ENCODE measurements around the gene NCBP1. TPM values are rescaled to one million over a fixed set of nuclear protein-coding genes. Genes with fewer than 3 reads are reported as not detected.
A peak's percentile ranks its signal among the peaks of the same experiment; 100 is the strongest.
"Not testable (repeated sequence)": the region's sequence is repeated elsewhere in the genome, so short reads cannot be mapped to it uniquely, and the experiment has no call there.

The NCBP1 gene, protein sequence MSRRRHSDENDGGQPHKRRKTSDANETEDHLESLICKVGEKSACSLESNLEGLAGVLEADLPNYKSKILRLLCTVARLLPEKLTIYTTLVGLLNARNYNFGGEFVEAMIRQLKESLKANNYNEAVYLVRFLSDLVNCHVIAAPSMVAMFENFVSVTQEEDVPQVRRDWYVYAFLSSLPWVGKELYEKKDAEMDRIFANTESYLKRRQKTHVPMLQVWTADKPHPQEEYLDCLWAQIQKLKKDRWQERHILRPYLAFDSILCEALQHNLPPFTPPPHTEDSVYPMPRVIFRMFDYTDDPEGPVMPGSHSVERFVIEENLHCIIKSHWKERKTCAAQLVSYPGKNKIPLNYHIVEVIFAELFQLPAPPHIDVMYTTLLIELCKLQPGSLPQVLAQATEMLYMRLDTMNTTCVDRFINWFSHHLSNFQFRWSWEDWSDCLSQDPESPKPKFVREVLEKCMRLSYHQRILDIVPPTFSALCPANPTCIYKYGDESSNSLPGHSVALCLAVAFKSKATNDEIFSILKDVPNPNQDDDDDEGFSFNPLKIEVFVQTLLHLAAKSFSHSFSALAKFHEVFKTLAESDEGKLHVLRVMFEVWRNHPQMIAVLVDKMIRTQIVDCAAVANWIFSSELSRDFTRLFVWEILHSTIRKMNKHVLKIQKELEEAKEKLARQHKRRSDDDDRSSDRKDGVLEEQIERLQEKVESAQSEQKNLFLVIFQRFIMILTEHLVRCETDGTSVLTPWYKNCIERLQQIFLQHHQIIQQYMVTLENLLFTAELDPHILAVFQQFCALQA
- polyA plus RNA-seq (ENCODE audit: insufficient read length in 4 of 4) = 10 to 100 TPM; 39.9 to 56.0 (median 47.6) TPM

DNA sequence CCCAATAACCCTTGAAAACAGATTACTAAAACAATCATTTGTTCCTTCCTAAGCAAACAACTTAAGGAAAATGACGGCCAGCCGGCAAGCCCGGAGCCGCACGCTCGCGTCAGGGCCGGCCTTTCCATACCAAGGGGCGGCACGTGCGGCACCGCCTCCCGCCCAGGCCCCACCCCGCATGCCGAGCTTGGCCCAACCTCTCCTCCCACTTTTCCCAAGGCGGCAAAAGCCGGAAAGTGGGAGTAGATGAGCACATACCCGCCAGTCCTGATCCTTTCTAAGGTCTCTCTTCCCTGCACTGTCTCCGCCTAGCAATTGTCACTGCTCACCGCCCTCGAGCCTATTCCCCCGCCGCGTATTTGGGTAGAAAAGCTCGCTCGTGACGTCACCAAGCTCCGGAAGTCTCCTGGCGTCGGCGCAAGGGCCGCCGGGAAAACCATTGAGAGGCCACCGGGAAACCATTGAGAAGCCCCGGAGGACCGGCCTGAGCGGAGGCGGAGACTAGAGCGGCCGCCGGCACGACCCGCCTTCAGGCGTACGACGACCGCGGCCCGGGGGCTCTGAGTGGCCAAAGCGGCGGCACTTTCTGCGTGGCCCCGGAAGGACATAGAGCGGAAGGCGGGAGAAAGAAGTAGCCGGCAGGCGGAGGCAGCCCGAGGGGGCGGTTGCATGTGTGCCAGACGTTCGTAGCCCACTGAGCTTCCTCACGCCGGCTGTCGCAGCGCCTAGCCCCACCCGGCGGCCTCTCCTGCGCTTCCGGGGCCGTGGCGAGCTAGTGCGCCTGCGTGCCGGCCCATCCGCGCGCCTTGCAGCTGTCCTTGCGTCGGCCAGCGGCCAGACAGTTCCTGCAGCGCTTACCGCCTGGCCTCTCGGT is at the start of gene NCBP1, which contains the start of gene TSTD2:
NCBP1 (plus strand) TSS at position 837 of the 874 bp plus-strand sequence. CDS start 61 bp downstream, outside the sequence.
TSTD2 (minus strand) TSS at position 384 of the 874 bp plus-strand sequence. CDS start 5,806 bp downstream, outside the sequence.
- peak; percentile 96 to 99 (median 97) for DNase-seq (ENCODE audit: low read depth in 4 of 4, low spot score in 2 of 4)

DNA sequence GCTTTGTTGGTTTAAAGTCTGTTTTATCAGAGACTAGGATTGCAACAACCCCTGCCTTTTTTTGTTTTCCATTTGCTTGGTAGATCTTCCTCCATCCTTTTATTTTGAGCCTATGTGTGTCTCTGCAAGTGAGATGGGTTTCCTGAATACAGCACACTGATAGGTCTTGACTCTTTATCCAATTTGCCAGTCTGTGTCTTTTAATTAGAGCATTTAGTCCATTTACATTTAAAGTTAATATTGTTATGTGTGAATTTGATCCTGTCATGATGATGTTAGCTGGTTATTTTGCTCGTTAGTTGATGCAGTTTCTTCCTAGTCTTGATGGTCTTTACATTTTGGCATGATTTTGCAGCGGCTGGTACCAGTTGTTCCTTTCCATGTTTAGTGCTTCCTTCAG is 48.8 kb upstream of the NCBP1 start:
- DNase-seq (ENCODE audit: low read depth in 4 of 4, low spot score in 2 of 4) = not testable (repeated sequence)

- not testable (repeated sequence) for DNase-seq (ENCODE audit: low read depth in 4 of 4, low spot score in 2 of 4)
These were observed 46.7 kb upstream of the NCBP1 start for GRCh38 chr9:97586909-97587308.

DNA sequence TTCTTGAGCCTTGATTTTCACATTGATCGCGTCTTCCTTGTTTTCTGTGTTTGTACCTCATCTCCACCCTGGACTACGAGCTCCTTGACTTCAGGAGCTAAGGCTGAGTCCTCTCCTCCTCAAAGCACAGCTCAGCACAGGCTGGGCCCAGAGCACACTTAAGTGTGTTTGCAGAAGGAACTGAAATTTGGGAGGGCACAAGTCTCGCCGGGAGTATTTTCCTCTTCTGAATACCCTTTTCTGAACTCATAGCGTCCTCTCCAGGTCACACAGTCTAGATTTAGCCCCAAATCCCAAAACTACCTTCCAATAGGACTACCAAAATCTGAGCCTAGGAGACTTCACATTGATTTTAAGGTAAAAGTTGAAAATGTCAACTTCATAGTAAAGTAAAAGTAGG is 42.1 kb upstream of the NCBP1 start:
- DNase-seq (ENCODE audit: low read depth in 4 of 4, low spot score in 2 of 4) = no peak

- no peak for DNase-seq (ENCODE audit: low read depth in 4 of 4, low spot score in 2 of 4)
These were observed 41.5 kb upstream of the NCBP1 start for GRCh38 chr9:97592126-97592525.

DNA sequence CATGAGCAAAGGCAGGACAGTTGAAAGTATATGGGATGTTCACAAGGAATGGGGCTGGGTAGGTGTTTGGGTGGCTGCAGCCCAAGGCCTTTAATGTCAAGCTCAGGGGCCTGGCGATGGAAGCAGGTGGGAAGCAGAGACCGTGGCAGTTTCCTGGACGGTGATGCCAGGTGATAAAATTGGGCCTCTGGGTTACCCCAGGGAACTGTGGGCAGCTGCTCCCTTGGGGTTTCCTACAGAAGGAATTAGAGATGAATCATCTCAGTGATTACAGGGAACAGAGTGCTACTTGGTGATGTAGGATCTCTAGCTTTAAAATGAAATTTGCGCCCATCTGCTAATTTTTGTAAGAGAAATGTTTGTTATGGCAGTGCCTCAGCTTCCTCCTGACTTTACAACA is 39.7 kb upstream of the NCBP1 start:
- DNase-seq (ENCODE audit: low read depth in 4 of 4, low spot score in 2 of 4) = no peak

- DNase-seq (ENCODE audit: low read depth in 4 of 4, low spot score in 2 of 4) = no peak
These were observed 39.2 kb upstream of the NCBP1 start for GRCh38 chr9:97594381-97594921.

- DNase-seq (ENCODE audit: low read depth in 4 of 4, low spot score in 2 of 4) = no peak
These were observed 36.7 kb upstream of the NCBP1 start for GRCh38 chr9:97596906-97597305.

DNA sequence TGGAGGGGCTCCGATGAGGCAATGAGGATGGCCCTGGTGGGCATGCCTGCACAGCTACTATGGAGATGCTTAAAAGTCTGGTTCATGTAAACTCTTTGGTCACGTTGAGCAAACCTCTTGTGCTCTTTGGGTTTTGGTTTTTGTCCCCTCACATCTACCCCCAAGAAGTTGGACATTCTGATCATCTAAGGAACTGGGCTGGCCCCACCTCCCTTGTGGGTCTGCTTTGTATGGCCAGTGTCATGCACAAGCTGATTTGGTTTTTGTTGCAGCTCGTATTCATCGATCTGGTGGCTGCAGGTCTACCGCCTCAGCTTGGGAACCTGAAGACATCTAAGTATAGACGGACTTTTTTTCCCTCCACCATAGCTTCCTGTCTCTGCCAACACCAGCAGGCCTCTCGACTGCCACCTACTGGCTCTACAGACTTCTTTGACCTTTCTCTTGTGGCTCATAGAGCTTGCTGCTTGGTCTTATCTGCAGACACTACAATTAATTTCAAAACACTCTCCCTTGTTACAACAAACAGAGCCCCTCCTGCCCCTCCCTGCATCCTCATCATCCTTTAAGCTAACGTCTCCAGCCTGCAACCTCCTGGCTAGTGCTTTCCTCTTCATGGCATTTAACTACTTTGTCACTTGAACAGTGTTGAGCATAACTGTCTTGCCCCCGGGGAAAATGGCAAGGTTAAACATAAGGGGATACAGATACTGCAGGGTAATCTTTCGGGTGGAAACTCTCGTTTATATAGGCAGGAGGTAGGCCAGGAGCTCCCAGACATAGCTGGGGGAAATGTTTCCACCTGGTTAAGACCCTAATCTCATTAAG is 34.9 kb upstream of the NCBP1 start:
- DNase-seq (ENCODE audit: low read depth in 4 of 4, low spot score in 2 of 4) = peak; percentile 30 to 75 (median 45)

GRCh38 chr9:97599314-97599846 is 34.2 kb upstream of the NCBP1 start:
- no peak for DNase-seq (ENCODE audit: low read depth in 4 of 4, low spot score in 2 of 4)

DNA sequence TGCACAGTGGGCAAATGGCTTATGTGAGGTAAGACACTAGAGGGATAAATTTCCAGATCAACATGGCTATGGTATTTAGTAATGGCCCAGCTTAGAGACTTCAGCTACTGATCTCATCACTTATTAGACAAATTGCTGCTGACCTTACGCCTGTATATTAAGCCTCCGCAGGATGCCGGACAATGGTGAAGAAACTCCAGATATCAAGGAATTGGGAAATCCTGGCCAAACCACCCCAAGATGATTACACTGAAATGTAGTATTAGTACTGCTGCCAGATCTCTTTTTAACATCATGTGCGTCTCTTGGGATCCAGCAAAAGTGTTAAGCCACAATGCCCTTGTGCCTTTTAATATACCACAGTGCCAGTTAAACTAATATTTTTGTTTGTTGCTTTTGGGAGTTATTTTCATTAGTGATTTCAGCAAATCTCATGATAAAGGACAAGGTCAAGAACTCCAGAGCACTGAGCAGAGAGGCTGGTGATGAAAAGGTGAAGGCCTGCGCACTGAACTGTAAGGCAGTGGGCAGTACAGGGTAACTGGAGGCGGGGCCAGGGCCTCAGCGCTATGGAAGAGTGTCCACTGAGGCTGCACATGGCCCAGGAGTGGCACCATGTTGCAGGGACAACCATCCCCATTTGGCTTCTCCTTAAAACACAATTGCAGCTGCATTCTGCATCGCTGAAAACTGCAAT is 32.9 kb upstream of the NCBP1 start:
- no peak for DNase-seq (ENCODE audit: low read depth in 4 of 4, low spot score in 2 of 4)

DNA sequence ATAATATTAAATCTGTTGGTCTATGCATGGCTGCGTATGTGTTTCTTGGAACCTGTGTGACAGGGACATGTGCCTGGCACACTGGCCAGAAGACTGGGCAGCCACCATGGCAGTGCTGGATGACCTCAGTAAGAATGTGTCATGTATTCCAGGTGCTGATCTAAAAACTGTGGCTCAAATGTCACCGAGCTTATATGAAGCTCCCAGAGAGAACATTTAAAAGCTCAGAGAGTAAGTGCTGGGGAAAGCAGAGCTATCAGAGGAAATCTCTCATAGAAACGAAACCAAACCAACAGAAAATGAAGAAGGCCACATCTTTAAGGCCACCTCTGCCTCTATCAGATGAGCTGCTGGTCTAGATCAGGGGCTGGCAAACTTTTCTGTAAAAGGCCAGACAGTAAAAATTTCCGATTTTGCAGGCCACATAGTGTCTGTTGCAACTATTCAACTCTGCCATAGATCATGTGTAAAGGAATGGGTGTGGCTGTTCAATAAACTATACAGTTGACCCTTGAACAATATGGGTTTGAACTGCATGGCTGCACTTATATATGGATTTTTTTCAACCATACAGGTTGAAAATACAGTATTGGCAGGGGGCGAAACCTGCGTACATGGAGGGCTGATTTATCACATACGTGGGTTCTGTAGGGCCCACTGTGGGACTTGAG is 32.3 kb upstream of the NCBP1 start:
- no peak for DNase-seq (ENCODE audit: low read depth in 4 of 4, low spot score in 2 of 4)

DNA sequence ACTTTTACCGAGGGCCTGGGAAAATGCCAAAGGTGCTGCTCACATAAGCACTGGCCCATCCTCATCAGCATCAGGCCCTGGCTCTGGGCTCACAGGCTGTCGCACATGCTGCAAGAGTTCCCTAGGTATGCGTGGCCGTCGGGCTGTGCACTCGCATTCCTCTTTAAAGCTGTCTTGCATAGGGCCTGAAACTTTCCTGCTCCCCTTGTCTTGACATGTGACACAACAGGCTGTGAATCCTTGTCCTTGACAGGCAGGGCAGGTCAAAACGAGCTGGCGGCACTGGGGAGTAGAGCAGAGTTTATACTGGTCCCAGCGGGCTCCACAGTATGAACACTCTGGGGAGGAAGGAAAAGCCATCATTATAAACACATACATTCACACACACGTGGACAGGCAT is 31.2 kb upstream of the NCBP1 start:
- no peak for DNase-seq (ENCODE audit: low read depth in 4 of 4, low spot score in 2 of 4)

- DNase-seq (ENCODE audit: low read depth in 4 of 4, low spot score in 2 of 4) = no peak
These were observed 28.5 kb upstream of the NCBP1 start for GRCh38 chr9:97604901-97605645.

DNA sequence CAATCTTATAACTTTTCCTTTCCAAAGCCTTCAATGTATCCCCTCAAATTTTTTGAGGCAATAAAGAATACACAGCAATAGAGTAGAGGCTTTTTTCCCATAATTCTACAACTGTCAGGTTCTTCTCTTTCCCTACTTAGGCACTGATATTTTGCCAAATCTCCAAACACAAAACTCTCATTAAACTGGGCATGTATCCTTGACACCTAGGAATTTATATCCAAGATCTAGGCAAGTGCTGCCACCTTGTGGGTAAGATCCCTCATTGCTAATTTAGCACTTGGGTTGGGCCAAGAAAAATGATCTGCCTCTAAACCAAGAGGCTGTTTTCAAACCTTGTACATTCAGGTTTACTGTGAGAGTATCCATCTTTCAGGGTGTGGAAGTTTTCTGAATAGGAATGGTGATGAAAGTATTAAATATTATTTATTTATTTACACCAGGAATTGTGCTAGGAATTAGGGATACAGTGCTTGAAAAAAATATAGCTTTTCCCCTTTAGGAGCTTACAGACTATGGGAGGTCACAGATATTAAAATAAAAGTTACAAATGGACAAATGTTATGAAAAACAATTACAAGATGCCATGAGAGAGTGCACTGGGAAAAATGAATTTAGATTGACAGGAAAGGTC is 18.1 kb upstream of the NCBP1 start:
- DNase-seq (ENCODE audit: low read depth in 4 of 4, low spot score in 2 of 4) = peak in 1 of 4 donors; percentile 49

- no peak for DNase-seq (ENCODE audit: low read depth in 4 of 4, low spot score in 2 of 4)
These were observed 15.6 kb upstream of the NCBP1 start for GRCh38 chr9:97617939-97618416.

DNA sequence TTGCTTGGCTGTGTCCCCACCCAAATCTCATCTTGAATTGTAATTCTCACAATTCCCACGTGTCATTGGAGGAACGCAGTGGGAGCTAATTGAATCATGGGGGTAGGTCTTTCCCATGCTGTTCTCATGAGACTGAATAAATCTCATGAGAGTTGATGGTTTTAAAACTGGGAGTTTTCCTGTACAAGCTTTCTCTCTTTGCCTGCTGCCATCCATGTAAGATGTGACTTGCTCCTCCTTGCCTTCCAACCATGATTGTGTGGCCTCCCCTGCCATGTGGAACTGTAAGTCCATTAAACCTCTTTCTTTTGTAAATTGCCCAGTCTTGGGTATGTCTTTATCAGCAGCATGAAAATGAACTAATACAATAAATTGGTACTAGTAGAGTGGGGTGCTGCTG is 13.6 kb upstream of the NCBP1 start:
- not testable (repeated sequence) for DNase-seq (ENCODE audit: low read depth in 4 of 4, low spot score in 2 of 4)

All from left renal cortex interstitium (tissue), 4 donors.